Fibroblast of skin of left quadriceps (primary cell): Measurements from ENCODE around the gene RPP38.

ENCODE experiments used
- DNase-seq, 2 experiments: peaks; one replicate each; pipeline ENCODE4 v3.0.0-alpha.2; 2013; ENCODE audit warnings: low read depth in 2 of 2

The RPP38 gene

DNA sequence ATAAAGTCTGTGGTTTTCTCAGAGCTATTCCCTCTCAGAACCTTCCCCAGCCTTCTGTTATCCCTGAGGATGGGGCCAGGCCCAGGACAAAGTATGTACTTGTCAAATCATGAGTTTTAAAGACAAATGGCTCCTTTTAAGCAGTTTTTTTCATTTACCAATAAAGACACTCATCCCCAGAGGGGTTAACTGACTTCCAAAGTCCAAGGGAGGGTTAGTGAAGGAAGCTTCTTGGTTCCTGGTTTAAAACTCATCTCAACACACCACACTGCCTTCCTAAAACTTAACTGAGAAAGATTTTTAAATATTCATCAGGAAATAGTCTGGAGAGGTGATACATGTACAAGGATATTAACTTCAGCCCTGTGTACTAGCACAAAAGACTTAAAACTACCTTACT, 55.4 kb downstream of the RPP38 start:
- no peak for DNase-seq
